Neural crest cell (in vitro differentiated cells): ENCODE data around the gene KLHL1. TPM values are rescaled to one million over a fixed set of nuclear protein-coding genes. Genes with fewer than 3 reads are reported as not detected.

Experiments used
- DNase-seq: peaks from one replicate; pipeline ENCODE4 v3.0.0; 2021; ENCODE audit warnings: low read depth, mixed read lengths, low spot score
- H3K27ac Mint-ChIP-seq: one replicate; pipeline ENCODE4 v1.8.0; 2021; ENCODE audit warnings: mild to moderate bottlenecking, mixed read lengths; ENCODE audit not compliant: unreplicated experiment
- H3K27me3 Mint-ChIP-seq: 2 replicates; pipeline ENCODE4 v1.8.0; 2021; ENCODE audit warnings: low read depth, mild to moderate bottlenecking, mixed read lengths
- H3K36me3 Mint-ChIP-seq: 2 replicates; pipeline ENCODE4 v1.8.0; 2021; ENCODE audit warnings: low read depth, mild to moderate bottlenecking, mixed read lengths
- H3K4me1 Mint-ChIP-seq: 2 replicates; pipeline ENCODE4 v1.8.0; 2021; ENCODE audit warnings: mixed read lengths
- H3K4me3 Mint-ChIP-seq: one replicate; pipeline ENCODE4 v1.8.0; 2021; ENCODE audit warnings: mild to moderate bottlenecking, mixed read lengths
- H3K9me3 Mint-ChIP-seq: 2 replicates; pipeline ENCODE4 v1.8.0; 2021; ENCODE audit warnings: mixed read lengths
- CTCF ChIP-seq: fragments of 200-600 bp; sonication (generic); conservative IDR thresholded peaks from 2 replicates; pipeline ENCODE4 v1.5.0; 2021; ENCODE audit warnings: antibody characterized with exemption, mild to moderate bottlenecking
- total RNA-seq: library from RNA; stranded (reverse); gene quantifications from 2 replicates; pipeline ENCODE4 v1.2.1, GENCODE V29; 2021

The KLHL1 gene
- total RNA-seq, 1 donor from 2014 or later: 0.23 TPM

GRCh38 chr13:69737129-69737935, 370.9 kb downstream of the KLHL1 start:
- no peaks in the 10 kb centered on the region for H3K36me3 Mint-ChIP-seq
- no peak overlapping the region for H3K27ac Mint-ChIP-seq
- no peaks in the 10 kb centered on the region for H3K27me3 Mint-ChIP-seq
- no peak for DNase-seq
- peaks cover 3% of the 10 kb centered on the region for H3K9me3 Mint-ChIP-seq
- H3K4me3 Mint-ChIP-seq: no peak overlapping the region
- TF ChIP-seq CTCF: no peak
- H3K4me1 Mint-ChIP-seq: no peaks in the 10 kb centered on the region

- DNase-seq: no peak
- Mint-ChIP-seq H3K9me3 (no peaks in the 10 kb centered on the region), H3K4me3 (no peak overlapping the region), H3K27ac (no peak overlapping the region), H3K36me3 (no peaks in the 10 kb centered on the region), H3K27me3 (no peaks in the 10 kb centered on the region), H3K4me1 (no peaks in the 10 kb centered on the region)
- TF ChIP-seq CTCF: no peak
Measured at GRCh38 chr13:69721631-69722030, 386.6 kb downstream of the KLHL1 start.

GRCh38 chr13:69720278-69720983, 387.8 kb downstream of the KLHL1 start:
- no peaks in the 10 kb centered on the region for H3K27me3 Mint-ChIP-seq
- H3K27ac Mint-ChIP-seq: no peak overlapping the region
- H3K4me1 Mint-ChIP-seq: no peaks in the 10 kb centered on the region
- no peaks in the 10 kb centered on the region for H3K36me3 Mint-ChIP-seq
- TF ChIP-seq CTCF: no peak
- DNase-seq: no peak
- no peaks in the 10 kb centered on the region for H3K9me3 Mint-ChIP-seq
- no peak overlapping the region for H3K4me3 Mint-ChIP-seq

GRCh38 chr13:69706807-69707206, 401.4 kb downstream of the KLHL1 start:
- Mint-ChIP-seq H3K4me3 (no peak overlapping the region), H3K27me3 (no peaks in the 10 kb centered on the region), H3K9me3 (no peaks in the 10 kb centered on the region), H3K36me3 (no peaks in the 10 kb centered on the region), H3K4me1 (no peaks in the 10 kb centered on the region), H3K27ac (no peak overlapping the region)
- no peak for DNase-seq
- TF ChIP-seq CTCF: no peak

- Mint-ChIP-seq H3K4me1 (no peaks in the 10 kb centered on the region), H3K9me3 (no peaks in the 10 kb centered on the region), H3K4me3 (no peak overlapping the region), H3K36me3 (no peaks in the 10 kb centered on the region), H3K27me3 (no peaks in the 10 kb centered on the region), H3K27ac (no peak overlapping the region)
- no peak for DNase-seq
- TF ChIP-seq CTCF: no peak
Measured at GRCh38 chr13:69704311-69704710, 403.9 kb downstream of the KLHL1 start.
